OCI-LY3 (cell line): ENCODE results near the gene RFX2.

Source experiments
- CTCF ChIP-seq: fragments of 200-600, 300-600 bp; sonication (generic); IDR thresholded peaks from 2 replicates; pipeline ENCODE4 v1.5.1; 2014; ENCODE audit warnings: antibody characterized with exemption, low read length, low read depth
- EZH2phosphoT487 ChIP-seq: fragments of 200-600 bp; shearing (Covaris generic); IDR thresholded peaks from 2 replicates; pipeline ENCODE4 v1.6.1; 2018; ENCODE audit warnings: antibody characterized with exemption, mixed run types, low read depth

GRCh38 chr19:6138066-6138465, 27.8 kb upstream of the RFX2 start:
- no peak for TF ChIP-seq CTCF
- TF ChIP-seq EZH2phosphoT487 = no peak
